HT-29 (cell line): Measurements from ENCODE around the gene TNPO2. TPM values are rescaled to one million over a fixed set of nuclear protein-coding genes. Genes with fewer than 3 reads are reported as not detected.

Experiments
- DNase-seq: peaks from one replicate; pipeline ENCODE4 v3.0.0-alpha.2; 2015; ENCODE audit warnings: low spot score
- total RNA-seq: library from RNA; depleted of rRNA; stranded (reverse); fragments of >200 nt; shearing (Covaris generic); gene quantifications from 2 replicates; pipeline ENCODE4 v1.2.3, GENCODE V29; 2014; rRNA removed

TNPO2 gene
- 24.5 TPM in 2 replicates for total RNA-seq

GRCh38 chr19:12723641-12724426, at the start of gene TNPO2:
Gene TNPO2 (minus strand): TSS chr19:12723932. CDS start chr19:12720977, 2,955 bp downstream.
- peak; percentile 48 for DNase-seq

DNA sequence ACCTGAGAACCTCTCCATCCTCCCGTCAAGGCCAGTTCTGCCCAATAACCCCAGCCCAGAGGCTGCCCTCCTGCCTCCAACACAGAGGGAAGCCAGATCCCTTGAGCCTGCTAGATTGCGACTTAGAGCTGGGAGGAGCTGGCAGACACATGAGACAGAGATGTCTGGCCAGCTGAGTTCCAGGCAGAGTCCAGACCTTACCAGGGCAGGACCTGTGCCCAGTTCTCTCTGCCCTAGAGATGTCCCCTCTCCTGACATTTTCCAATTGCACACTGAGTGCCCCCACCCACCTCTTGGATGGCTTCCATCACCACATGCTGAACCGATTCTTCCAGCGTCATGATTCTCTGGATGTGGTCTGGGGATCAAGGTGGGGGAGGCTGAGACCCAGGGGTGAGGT, 48.6 kb upstream of the TNPO2 start:
- DNase-seq = no peak

DNA sequence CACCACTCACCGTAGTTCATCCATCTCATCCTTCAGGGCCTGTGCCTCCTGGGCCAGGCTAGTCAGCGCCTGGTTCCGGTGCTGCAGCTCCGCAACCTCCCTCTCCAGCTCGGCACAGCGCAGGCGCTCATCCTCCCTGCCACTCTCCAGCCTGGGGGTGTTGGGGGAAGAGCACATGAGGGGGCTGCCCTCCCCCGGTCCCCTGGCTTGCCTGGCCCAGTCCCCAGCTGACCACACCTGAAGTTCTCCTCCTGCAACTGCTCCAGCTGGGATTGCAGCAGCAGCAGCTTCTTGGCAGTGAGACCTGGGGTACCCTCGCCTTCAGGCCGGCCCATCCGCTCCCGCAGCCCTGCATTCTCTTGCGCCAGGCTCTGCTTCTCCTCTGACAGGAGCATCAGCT, 47.2 kb upstream of the TNPO2 start:
- DNase-seq = no peak

GRCh38 chr19:12769689-12770088, 46.0 kb upstream of the TNPO2 start:
- no peak for DNase-seq

- DNase-seq = no peak
Observed at GRCh38 chr19:12767666-12768065, 43.9 kb upstream of the TNPO2 start.

DNA sequence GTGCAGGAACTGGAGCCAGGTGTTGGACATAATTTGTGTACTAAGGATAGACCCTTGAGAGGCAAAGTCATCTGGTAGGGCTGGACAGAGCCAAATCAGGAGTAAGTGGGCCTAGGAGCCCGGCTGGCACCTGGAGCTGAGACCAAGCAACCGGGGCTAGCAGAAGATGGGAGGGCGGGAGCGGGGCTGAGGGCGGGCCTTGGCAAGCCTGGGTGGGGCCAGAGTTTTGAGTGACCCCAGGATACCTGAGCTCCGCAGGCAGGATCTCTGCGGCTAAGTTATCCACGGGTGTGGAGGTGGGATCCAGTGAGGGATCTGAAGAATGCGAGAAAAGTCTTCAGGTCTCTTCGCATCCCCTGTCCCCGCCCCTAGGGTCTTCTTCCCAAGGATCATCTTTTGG, 43.4 kb upstream of the TNPO2 start:
- no peak for DNase-seq

GRCh38 chr19:12766051-12766521, 42.4 kb upstream of the TNPO2 start:
- DNase-seq = peak; percentile 78

GRCh38 chr19:12764698-12765097, 41.0 kb upstream of the TNPO2 start:
- DNase-seq = no peak

GRCh38 chr19:12763100-12763499, 39.4 kb upstream of the TNPO2 start:
- no peak for DNase-seq

GRCh38 chr19:12759686-12760085, 36.0 kb upstream of the TNPO2 start:
- no peak for DNase-seq

DNA sequence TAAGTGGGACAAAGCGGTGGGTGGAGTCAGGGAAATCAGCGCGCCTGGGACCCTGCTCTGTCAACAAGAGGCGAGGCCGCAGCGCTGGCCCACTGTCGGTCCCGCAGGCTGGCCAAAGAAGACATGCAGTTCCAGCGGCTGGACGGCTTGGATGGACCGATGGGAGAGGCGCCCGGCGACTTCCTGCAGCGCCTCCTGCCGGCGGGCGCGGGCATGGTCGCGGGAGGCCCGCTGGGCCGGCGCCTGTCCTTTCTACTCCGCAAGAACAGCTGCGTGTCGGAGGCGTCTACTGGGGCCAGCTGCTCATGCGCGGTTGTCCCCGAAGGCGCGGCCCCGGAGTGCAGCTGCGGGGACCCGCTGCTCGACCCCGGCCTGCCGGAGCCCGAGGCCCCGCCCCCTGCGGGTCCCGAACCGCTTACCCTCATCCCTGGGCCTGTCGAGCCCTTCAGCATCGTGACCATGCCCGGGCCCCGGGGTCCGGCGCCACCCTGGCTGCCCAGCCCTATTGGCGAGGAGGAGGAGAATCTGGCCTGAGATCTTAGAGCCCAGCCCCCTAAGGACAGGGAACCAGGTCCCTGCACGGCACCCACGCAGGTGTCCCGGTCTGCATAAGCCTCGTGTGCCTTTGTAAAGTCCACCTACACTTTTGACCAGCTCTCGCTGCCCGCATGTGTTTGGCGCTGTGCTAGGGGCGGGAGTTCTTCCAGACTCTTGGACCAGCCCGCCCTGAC, 34.0 kb upstream of the TNPO2 start:
- DNase-seq = peak; percentile 67

- DNase-seq = no peak
Observed at GRCh38 chr19:12756150-12756883, 32.6 kb upstream of the TNPO2 start.

DNA sequence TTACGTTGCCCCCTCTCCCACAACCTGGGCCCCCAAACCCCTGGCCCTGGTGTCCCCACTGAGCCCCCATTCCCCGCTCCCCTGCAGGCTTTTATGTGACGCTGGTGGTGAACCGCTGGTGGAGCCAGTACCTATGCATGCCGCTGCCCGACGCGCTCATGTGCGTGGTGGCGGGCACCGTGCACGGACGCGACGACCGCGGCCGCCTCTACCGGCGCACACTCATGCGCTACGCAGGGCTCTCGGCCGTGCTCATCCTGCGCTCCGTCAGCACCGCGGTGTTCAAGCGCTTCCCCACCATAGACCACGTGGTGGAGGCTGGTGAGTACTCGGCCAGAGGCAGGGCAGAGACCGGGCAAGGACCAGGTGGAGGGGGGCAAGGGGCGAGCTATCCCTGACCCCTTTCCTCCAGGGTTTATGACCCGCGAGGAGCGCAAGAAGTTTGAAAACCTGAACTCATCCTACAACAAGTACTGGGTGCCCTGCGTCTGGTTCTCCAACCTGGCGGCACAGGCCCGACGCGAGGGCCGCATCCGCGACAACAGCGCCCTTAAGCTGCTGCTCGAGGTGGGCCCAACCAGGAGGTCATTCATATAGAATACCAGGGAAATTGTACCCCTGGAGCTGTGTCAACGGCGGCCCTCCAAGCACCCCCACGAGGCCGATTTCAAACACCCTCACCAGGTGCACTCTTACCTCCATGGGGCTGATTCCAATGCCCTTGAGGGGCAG, 30.9 kb upstream of the TNPO2 start:
- DNase-seq = no peak

- no peak for DNase-seq
Observed at GRCh38 chr19:12752056-12752781, 28.5 kb upstream of the TNPO2 start.

GRCh38 chr19:12751635-12752034, 27.9 kb upstream of the TNPO2 start, which contains the start of gene BEST2:
Gene BEST2 (plus strand): TSS chr19:12751791. CDS start chr19:12752593, 802 bp downstream.
- DNase-seq = no peak

DNA sequence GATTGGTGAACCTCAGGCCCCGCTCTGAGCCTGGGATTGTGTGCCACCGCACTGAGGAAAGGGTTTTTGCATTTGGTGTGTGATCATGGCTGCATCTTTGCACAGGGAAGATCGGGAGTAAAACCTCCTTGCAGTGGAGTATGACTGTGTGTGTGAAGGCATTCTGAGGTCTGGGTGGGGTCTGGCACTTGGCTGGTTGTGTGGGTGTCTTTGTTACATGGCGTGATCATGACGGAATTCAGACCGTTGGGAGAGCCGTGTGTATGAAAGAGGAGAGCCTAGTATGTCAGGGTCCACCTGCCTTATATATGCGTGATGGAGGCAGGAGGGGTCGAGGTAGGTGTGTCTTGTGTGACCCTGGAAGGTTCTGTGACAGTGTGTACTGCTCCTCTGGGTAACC, 27.1 kb upstream of the TNPO2 start:
- DNase-seq = no peak

DNA sequence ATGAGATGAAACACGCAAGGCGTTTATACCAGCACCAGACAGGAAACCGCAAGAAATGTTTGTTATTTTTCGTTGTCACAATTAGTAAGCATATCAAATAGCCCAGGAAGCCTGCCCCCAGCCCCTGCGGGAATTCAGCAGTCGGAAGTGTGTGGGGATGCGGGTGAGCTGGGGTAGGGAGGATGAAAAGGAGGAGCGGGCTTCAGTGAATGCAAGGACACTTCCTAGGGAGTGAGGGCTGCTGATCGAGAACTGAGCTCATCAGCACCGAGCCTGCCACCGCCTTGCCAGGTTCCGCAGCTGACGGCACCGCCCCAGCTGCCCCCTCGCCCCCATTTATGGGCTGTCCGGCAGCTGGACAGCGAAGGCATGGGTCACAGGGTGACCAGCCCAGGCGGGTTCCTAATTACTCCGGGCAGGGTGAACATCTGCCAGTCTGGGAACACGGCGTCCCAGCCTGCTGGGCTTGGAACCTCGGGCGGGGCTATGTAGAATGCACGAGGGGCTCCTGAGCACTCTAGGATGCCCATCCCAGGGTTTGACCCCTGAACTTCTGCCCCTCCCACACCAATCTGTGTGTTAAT, 26.3 kb upstream of the TNPO2 start:
- no peak for DNase-seq

- DNase-seq = no peak
Observed at GRCh38 chr19:12748489-12748888, 24.8 kb upstream of the TNPO2 start.

DNA sequence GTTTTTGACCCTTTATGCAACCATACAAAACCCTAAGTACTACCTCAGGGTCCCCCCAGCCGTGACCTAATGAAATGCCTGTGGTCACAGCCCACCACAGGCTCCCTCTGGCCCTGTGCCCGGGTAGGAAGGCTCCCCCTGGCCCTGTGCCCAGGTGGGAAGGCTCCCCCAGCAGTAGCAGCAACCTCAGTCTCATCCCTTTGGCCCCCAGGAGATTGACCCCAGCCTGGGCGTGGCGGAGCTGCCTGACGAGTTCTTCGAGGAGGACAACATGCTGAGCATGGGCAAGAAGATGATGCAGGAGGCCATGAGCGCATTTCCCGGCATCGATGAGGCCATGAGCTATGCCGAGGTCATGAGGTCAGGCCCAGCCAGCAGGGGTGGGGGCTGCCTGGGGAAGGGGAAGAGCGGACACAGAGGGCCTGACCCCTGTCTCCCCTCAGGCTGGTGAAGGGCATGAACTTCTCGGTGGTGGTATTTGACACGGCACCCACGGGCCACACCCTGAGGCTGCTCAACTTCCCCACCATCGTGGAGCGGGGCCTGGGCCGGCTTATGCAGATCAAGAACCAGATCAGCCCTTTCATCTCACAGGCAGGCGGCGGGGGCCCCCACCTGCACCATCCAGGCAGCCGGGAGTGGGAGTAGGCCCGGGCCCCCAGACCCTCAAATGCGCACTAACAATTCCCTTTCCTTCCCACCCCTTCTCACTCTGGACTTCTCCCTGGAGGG, 21.6 kb upstream of the TNPO2 start:
- no peak for DNase-seq
